GM19239 (cell line): ENCODE results near the gene LST1.
"Not testable (repeated sequence)": the region's sequence is repeated elsewhere in the genome, so short reads cannot be mapped to it uniquely, and the experiment has no call there.

ENCODE experiments used
- DNase-seq: peaks from one replicate; pipeline ENCODE4 v3.0.0; 2011; ENCODE audit warnings: low spot score; ENCODE audit not compliant: insufficient read length
- FAIRE-seq: peaks from 2 replicates; lab custom pipeline; 2011; peaks lifted over from hg19 to GRCh38; lab: Jason Lieb, UNC

Gene LST1

DNA sequence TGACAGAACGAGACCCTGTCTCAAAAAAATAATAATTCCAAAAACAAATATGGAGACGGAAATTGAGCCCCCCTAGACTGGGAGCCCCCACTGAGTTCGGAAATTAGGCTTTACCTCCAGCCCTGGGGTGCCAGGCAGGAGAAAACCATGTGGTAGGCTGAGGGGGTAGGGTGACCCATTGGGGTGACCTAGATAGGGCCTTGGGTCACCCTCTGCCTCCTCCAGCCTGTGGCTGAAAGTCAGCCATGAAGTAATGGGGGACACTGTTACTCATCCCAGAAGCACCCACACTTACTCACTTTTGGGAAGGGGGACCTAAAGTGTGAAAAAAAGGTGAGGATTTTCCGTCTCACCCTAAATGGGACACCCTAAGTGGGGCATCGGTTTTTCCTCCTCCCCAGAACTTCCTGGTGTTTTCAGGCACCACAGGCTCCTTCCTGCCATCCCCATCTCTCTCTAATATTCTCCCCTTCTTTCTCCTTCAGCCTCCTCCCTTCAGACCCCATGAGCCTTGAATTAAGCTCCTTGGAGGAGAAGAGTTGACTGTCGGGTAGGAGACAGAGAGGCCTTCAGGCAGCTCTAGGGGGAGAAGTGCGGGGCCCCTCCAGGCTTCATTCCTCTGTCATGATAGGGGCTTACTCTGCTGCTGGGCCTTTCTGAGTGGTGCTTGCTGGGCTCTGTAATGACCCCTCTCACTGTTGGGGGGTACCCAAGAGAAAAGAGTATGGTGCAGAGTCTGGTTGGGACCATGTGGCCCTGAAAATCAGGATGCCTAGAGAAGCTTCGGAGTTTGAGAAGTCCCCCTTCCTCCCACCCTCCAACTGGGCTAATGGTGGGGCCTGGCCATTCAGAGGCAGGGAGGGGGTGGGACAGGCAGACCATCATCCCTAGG lies 6.3 kb upstream of the LST1 start:
- no peak for DNase-seq
- FAIRE-seq, result no peak

GRCh38 chr6:31580438-31580740 lies 5.7 kb upstream of the LST1 start:
- FAIRE-seq, result no peak

GRCh38 chr6:31580807-31581433 lies 5.2 kb upstream of the LST1 start:
- FAIRE-seq (peak; percentile 31), DNase-seq (no peak)

More at GRCh38 chr6:31580438-31580740, 5.7 kb upstream of the LST1 start:
- DNase-seq, result no peak

DNA sequence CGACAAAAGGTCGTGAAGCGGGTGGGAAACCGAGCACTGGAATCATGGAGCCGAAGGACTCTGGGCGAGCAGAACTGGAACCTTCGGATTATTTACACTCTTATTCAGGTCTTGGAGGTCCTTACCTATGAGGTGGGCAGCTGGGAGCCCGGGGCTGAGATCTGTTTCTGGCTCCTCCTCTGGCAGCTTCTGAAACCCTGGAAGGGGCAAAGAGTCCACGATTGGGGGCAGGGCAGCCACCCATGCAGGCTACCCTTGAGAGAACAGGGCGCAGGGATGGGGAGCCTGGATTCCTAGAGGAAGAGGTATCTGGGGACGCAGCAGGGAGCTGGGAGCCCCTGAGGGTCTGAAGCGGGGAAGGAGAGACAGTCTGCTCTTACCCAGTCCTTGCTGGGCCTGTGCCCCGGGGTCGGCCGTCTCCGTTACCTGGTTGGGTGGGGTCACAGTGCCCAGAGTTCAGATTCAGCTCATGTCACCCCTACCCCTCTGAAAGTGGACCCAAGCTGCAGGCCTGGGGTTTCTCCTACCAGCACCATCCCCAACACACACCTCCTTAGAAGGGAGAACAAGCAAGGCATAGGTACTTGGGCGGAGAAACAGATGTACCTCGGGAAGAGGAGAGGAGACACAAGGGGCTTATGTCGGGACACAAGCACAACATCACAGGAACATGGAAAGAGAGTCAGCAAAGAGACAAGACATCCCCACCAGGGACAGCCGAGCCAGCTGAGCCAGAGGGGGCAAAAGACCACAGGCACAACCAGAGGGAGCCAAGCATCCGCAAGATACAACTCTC lies 4.4 kb upstream of the LST1 start:
- FAIRE-seq, result peak; percentile 44

DNA sequence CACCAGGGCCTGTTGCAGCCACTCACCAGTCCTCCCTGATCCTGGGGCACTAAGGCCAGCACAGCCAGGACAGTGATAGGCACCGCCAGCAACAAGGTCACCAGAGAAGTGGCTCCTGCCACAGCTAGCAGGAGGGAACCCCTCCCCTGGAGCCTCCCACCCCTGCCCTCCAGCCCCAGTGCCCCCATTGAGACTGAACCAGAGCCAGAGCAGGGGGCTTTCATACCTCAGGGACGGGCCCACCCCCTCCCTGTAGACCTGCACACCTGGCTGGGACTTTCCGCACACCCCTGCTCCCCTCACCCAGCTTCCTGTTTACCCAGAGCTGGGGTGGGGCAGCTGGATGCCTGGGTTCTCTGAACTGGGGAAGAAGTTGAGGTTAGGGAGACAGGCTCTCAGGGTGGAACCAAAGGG lies 3.8 kb upstream of the LST1 start, which contains the start of gene LTB:
LTB (minus strand) TSS at position 195 of the 414 bp plus-strand sequence; CDS start at position 188, 7 bp downstream.
- no peak for DNase-seq
- FAIRE-seq, result no peak

More for the DNA sequence above, 4.4 kb upstream of the LST1 start:
- DNase-seq, result no peak

DNA sequence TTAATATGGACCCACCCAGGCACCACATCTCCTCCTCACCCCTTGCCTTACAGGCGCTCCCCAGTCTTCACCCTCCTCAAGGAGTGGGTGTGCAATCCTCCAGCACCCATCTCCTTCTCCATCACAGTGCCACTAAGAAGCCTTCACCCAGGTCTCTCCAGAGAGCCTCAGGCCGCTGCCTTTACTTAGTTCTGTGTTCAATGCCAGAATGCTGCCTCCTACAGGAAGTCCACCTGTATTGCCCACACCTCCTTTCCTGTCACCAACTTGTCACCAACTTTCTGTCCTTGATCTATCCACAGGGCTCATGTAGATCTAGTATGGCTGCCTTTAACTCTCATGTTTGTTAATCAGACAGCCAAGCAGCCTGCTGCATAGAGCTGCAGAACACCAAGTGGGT lies 586 bp upstream of the LST1 start:
- FAIRE-seq, result peak; percentile 84

DNA sequence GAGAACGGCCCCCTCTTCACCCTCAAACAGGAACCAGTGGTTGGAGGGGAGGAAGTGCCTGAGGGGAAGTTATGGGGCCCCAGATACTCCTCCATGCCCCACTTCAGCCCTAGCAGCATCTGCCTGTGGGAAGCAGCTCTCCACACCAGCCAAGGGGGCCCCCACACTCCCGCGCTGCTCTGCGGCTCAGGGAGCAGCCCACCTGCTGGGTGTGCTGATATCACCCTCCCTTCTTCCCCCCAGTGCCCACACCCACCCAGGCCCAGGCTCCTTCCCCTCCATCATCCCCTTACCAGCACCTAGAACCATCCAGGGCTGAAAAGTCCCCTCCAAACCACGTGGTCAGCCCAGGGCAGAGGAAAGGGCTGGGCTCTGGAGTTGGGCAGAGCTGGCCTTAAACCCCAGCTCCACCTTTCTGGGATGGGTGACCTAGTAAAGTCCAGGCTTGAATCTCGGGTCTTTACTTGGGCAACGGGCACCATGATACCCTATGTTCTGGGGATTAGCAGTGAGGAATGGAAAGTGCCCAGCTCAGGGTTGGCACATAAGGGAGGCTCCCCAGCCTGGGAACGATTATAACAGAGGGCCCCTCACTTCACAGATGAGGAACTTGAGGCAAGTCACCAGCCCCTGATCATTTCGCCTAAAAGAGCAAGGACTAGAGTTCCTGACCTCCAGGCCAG lies 663 bp downstream of the LST1 start:
- no peak for FAIRE-seq
- DNase-seq, result no peak

More for the DNA sequence above, 586 bp upstream of the LST1 start:
- no peak for DNase-seq

DNA sequence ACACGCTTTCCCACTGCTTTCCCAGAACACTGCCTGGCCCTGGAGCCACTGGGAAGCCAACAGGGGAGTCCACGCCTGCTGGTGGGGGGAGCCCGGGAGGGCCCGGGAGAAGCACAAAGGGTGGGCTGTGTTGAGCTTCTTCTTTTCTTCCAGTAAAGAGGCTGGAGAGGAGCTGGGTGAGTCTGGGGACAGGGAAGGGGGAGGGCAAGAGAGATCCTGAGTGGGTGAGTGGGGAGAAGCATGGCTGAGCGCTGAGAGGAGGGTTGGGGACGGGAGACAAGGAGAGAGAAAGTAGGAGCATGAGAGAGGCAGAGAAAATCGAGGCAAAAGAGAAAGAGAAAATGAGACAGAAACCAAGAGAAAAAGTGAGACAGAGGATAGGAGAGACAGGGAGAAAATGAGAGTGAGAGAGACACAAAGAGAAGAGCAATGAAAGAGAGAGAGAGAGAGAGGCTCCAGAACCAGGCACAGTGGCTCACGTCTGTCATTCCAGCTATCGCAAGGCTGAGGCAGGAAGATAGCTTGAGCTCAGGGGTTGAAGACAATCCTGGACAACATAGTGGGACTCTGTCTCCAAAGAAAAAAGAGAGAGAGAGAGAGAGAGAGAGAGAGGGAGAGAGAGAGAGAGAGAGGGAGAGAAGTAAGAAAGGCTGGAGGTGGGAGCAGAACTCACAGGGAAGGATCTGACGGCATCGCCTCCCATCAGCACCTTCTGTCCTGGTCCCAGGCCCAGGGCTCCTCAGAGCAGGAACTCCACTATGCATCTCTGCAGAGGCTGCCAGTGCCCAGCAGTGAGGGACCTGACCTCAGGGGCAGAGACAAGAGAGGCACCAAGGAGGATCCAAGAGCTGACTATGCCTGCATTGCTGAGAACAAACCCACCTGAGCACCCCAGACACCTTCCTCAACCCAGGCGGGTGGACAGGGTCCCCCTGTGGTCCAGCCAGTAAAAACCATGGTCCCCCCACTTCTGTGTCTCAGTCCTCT lies 2.0 kb downstream of the LST1 start:
- FAIRE-seq (peak; percentile 92), DNase-seq (no peak)

- DNase-seq (no peak), FAIRE-seq (no peak)
Observed at GRCh38 chr6:31588871-31589650, 3.0 kb downstream of the LST1 start.

DNA sequence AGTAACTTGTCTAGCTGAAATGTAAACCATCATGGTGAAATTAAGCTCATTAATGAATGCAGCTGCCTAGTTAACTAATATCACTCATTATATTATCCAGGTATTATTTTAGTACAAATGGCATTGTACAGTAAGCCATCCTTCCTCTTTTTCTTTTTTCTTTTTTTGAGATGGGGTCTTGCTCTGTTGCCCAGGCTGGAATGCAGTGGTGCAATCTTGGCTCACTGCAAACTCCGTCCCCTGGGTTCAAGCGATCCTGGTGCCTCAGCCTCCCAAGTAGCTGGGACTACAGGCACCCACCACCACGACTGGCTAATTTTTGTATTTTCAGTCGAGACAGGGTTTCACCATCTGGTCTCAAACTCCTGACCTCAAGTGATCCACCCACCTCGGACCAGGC lies 4.6 kb downstream of the LST1 start:
- FAIRE-seq, DNase-seq: not testable (repeated sequence)

- FAIRE-seq (no peak), DNase-seq (no peak)
Observed at GRCh38 chr6:31592396-31592771, 6.3 kb downstream of the LST1 start.

DNA sequence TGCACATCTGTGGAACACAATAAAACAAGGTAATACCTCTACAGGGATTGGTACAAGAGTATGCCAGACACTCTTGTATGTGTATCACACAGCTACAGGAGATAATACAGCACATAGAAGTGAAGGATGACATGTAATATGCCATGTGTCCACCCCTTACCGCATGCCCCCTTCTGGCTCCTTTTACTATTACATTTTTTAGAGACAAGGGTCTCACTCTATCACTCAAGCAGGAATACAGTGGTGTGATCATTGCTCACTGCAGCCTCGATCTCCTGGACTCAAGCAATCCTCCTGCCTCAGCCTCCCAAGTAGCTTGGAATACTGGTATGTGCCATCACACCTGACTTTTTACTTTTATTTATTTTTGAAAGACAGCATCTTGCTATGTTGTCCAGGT lies 10.9 kb downstream of the LST1 start:
- DNase-seq, result no peak
- peak; percentile 77 for FAIRE-seq

GRCh38 chr6:31607317-31607716 lies 21.2 kb downstream of the LST1 start:
- DNase-seq (no peak), FAIRE-seq (no peak)

- no peak for FAIRE-seq
- DNase-seq, result no peak
Observed at GRCh38 chr6:31609519-31610406, 23.7 kb downstream of the LST1 start.

DNA sequence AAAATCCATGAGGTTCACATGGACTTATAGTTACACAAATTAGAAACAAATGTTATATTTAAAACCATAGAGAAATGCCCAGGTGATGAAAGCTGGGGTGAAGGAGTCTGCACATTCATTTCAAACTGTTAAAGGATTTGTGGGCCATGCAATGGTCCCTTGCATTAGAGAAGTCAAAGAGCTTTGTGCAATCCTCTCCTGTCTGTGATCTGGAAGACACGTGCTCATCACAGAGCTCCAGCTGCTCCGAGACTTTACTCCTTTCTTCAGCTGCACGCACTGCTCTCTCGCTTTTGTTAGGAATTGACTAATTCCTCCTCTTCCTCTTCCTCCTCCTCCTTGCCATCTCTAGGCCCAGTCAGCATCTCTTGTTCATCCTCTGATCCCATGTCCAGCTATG lies 24.9 kb downstream of the LST1 start:
- DNase-seq (no peak), FAIRE-seq (no peak)

GRCh38 chr6:31614075-31614619 lies 28.1 kb downstream of the LST1 start:
- no peak for DNase-seq
- FAIRE-seq, result peak; percentile 85
